ENCODE measurements around the gene TAS2R20.
"Not testable (repeated sequence)": the region's sequence is repeated elsewhere in the genome, so short reads cannot be mapped to it uniquely, and the experiment has no call there.

DNA sequence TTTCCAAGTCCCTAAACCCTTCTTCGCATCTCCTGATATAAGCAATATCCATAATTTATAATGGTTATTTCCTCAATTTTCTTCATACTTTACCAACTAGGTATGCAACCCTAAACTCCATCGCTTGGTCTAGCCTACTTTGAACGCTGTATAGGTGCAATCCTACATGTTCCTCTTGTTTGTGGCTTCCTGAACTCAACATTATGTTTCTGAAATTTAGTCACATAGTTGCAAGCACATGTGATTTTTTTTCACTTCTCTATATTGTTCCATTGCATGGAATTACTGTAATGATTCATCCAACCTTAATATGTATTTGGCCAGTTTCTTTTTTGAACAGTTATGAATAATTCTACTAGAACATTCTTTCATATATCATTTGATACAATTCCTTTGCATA, 35.9 kb upstream of the TAS2R20 start:
- TF ChIP-seq RFX5 (IDR thresholded peaks at IDR 0.05; ENCODE audit: low read length); POLR2AphosphoS5 (IDR thresholded peaks at IDR 0.05; ENCODE audit: low read depth, low read length); YY1 (IDR thresholded peaks at IDR 0.05; ENCODE audit: low read depth); TEAD4 (IDR thresholded peaks at IDR 0.05; ENCODE audit: borderline replicate concordance, insufficient read depth); SIN3A (IDR thresholded peaks at IDR 0.05; ENCODE audit: borderline replicate concordance, low read depth, low read length): not testable (repeated sequence)
